Stimulated activated naive CD8-positive, alpha-beta T cell treated with anti-CD3 and anti-CD28 coated beads, Interleukin-15, amount 100 ng/mL, for 72 hours (primary cell): Measurements from ENCODE around the gene RTBDN.

Experiments
- ATAC-seq: fragments of 150-1000 bp; cut with Tn5 transposase; 2 replicates; pipeline ENCODE4 v1.10.0; 2021; ENCODE audit warnings: mild to moderate bottlenecking, moderate library complexity
- DNase-seq, 2 donors: peaks; one replicate each; pipeline ENCODE4 v3.0.0; 2021 to 2022
- H3K27ac Mint-ChIP-seq, 2 donors: one replicate each; pipeline ENCODE4 v1.8.0; 2022; ENCODE audit warnings: mild to moderate bottlenecking in 2 of 2, mixed read lengths in 2 of 2, moderate library complexity in 2 of 2
- H3K27me3 Mint-ChIP-seq: one replicate; pipeline ENCODE4 v1.8.0; 2022; ENCODE audit warnings: mixed read lengths
- H3K4me1 Mint-ChIP-seq: one replicate; pipeline ENCODE4 v1.8.0; 2022; ENCODE audit warnings: mild to moderate bottlenecking, mixed read lengths
- H3K4me3 Mint-ChIP-seq, 2 donors: one replicate each; pipeline ENCODE4 v1.8.0; 2022; ENCODE audit warnings: mild to moderate bottlenecking in 2 of 2, mixed read lengths in 2 of 2, moderate library complexity in 1 of 2
- H3K9me3 Mint-ChIP-seq, 2 donors: one replicate each; pipeline ENCODE4 v1.8.0; 2022; ENCODE audit warnings: mixed read lengths in 2 of 2

The RTBDN gene

GRCh38 chr19:12834566-12834943, at the start of gene RTBDN:
Gene RTBDN (minus strand): TSS chr19:12834579. CDS start chr19:12829979, 4,600 bp downstream.
- peaks cover 0 to 4% of the 10 kb centered on the region in 2 donors for H3K9me3 Mint-ChIP-seq
- no peak for ATAC-seq
- peaks cover 95% of the 10 kb centered on the region for H3K27me3 Mint-ChIP-seq
- DNase-seq, result no peak
- H3K4me1 Mint-ChIP-seq, result peaks cover 47% of the 10 kb centered on the region
- H3K27ac Mint-ChIP-seq, result no peak within 1 kb of the TSS
- H3K4me3 Mint-ChIP-seq, result peak within 1 kb of the TSS; percentile 46 to 63

DNA sequence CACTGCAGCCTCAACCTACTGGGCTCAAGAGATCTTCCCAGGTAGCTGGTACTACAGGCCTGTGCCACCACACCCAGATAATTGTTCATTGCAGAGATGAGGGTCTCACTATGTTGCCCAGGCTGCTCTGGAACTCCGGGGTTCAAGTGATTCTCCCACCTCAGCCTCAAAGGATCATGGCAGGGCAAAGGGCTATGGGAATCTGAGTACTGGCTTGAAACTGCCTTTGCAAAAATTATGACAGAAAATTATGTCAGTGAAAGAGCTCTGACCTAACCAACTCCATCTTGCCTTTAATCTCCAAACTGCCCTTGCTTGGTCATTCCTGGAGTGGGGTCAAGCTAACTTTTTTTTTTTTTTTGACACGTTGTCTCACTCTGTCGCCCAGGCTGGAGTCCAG, 48.2 kb upstream of the RTBDN start:
- Mint-ChIP-seq H3K27ac (peak overlapping the region in 1 of 2 donors; percentile 86), H3K9me3 (peaks cover 0 to 8% of the 10 kb centered on the region in 2 donors), H3K4me3 (peak overlapping the region; percentile 91 to 92), H3K4me1 (peaks cover 53% of the 10 kb centered on the region), H3K27me3 (no peaks in the 10 kb centered on the region)
- DNase-seq, result no peak
- no peak for ATAC-seq

- DNase-seq, result peak; percentile 83 to 91
- Mint-ChIP-seq H3K27ac (peak within 1 kb of the TSS; percentile 86 to 88), H3K27me3 (no peaks in the 10 kb centered on the region), H3K9me3 (peaks cover 0 to 8% of the 10 kb centered on the region in 2 donors), H3K4me1 (peaks cover 48% of the 10 kb centered on the region), H3K4me3 (peak within 1 kb of the TSS; percentile 91 to 92)
- peak; percentile 74 for ATAC-seq
Measured at GRCh38 chr19:12881172-12881808, 46.9 kb upstream of the RTBDN start, which contains the start of gene DNASE2. Gene DNASE2 (minus strand): TSS chr19:12881449. CDS start chr19:12881375, 74 bp downstream.

DNA sequence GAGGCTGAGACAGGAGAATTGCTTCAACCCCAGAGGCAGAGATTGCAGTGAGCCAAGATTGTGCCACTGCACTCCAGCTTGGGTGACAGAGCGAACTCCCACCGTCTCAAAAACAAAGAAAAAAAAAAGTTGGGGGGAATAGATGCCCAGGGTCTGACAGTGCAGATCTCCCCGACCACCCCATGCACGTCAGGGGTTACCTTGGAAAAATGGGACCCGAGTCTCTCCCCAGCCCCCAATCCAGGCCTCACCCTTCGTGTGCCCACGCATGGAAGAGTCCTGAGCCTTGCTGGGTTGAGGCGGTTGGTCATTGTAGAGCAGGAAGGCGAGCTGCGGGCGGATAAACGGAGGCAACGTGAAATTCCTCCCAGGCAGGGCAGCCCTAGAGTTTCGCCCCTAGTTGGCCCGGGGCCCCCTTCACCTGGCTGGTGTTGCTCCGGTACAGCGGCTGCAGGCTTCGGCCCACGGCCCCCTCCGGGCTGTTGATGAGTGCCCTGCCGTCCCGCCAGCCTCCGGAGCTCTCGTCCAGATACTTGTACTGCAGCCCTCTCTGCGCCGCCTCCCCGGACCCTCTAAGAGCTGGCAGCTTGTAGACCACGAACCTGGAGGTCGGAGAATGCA, 46.3 kb upstream of the RTBDN start:
- Mint-ChIP-seq H3K27ac (peak overlapping the region; percentile 72), H3K4me1 (peaks cover 45% of the 10 kb centered on the region), H3K27me3 (no peaks in the 10 kb centered on the region), H3K4me3 (peak overlapping the region; percentile 91 to 92), H3K9me3 (peaks cover 0 to 8% of the 10 kb centered on the region in 2 donors)
- DNase-seq (no peak), ATAC-seq (peak; percentile 0)

- ATAC-seq (no peak), DNase-seq (no peak)
- Mint-ChIP-seq H3K4me3 (no peak overlapping the region), H3K9me3 (peaks cover 0 to 3% of the 10 kb centered on the region in 2 donors), H3K27ac (no peak overlapping the region), H3K27me3 (no peaks in the 10 kb centered on the region), H3K4me1 (peaks cover 16% of the 10 kb centered on the region)
Measured at GRCh38 chr19:12875086-12875485, 40.7 kb upstream of the RTBDN start.

DNA sequence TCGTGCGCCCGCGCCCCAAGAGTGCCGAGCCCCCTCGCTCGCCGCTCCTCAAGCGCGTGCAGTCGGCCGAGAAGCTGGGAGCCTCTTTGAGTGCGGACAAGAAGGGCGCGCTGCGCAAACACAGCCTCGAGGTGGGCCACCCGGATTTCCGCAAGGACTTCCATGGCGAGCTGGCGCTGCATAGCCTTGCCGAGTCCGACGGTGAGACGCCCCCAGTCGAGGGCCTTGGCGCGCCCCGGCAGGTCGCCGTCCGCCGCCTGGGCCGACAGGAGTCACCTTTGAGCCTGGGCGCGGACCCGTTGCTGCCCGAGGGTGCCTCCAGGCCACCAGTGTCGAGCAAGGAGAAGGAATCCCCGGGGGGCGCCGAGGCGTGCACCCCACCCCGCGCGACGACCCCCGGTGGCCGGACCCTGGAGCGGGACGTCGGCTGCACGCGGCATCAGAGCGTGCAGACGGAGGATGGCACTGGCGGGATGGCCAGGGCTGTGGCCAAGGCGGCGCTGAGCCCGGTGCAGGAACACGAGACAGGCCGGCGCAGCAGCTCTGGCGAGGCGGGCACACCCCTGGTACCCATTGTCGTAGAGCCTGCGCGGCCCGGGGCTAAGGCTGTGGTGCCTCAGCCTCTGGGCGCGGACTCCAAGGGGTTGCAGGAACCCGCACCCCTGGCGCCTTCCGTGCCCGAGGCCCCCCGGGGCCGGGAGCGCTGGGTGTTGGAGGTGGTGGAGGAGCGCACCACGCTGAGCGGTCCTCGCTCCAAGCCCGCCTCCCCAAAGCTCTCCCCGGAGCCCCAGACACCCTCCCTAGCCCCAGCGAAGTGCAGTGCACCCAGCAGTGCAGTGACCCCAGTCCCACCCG, 39.7 kb upstream of the RTBDN start:
- Mint-ChIP-seq H3K4me1 (peaks cover 9% of the 10 kb centered on the region), H3K9me3 (peaks cover 0 to 3% of the 10 kb centered on the region in 2 donors), H3K4me3 (no peak overlapping the region), H3K27me3 (no peaks in the 10 kb centered on the region), H3K27ac (peak overlapping the region in 1 of 2 donors; percentile 59)
- DNase-seq (no peak), ATAC-seq (peak; percentile 34)

- DNase-seq, result peak; percentile 57 to 66
- Mint-ChIP-seq H3K4me3 (peak overlapping the region; percentile 27 to 71), H3K9me3 (peaks cover 0 to 3% of the 10 kb centered on the region in 2 donors), H3K27ac (peak overlapping the region in 1 of 2 donors; percentile 59), H3K27me3 (no peaks in the 10 kb centered on the region), H3K4me1 (peaks cover 10% of the 10 kb centered on the region)
- peak; percentile 72 for ATAC-seq
Measured at GRCh38 chr19:12872941-12873890, 38.8 kb upstream of the RTBDN start.

DNA sequence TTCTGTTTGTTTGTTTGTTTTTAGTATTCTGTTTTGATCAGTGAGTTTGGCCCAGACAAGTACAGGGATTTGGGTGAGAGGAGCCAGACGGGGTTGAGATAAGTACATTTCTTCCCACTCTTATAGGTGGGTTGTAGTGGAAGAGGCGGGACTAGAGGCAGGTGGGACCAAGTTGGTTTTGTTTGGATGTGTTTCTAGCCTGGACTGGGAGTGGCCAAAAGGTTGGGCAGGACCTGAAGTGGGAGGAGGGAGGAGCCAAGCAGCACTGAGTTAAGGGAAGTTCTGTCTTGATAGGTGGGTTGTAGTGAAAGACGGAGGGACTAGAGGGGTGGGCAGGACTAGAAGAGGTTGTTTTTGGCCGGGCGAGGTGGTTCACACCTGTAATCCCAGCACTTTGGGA, 37.9 kb upstream of the RTBDN start:
- H3K4me1 Mint-ChIP-seq, result peaks cover 15% of the 10 kb centered on the region
- H3K4me3 Mint-ChIP-seq, result no peak overlapping the region
- peaks cover 0 to 3% of the 10 kb centered on the region in 2 donors for H3K9me3 Mint-ChIP-seq
- no peak for DNase-seq
- H3K27me3 Mint-ChIP-seq, result no peaks in the 10 kb centered on the region
- no peak for ATAC-seq
- H3K27ac Mint-ChIP-seq, result no peak overlapping the region

GRCh38 chr19:12871681-12872080, 37.3 kb upstream of the RTBDN start:
- H3K27ac Mint-ChIP-seq, result no peak overlapping the region
- peaks cover 21% of the 10 kb centered on the region for H3K4me1 Mint-ChIP-seq
- DNase-seq (no peak), ATAC-seq (no peak)
- peaks cover 0 to 3% of the 10 kb centered on the region in 2 donors for H3K9me3 Mint-ChIP-seq
- no peak overlapping the region for H3K4me3 Mint-ChIP-seq
- H3K27me3 Mint-ChIP-seq, result no peaks in the 10 kb centered on the region

DNA sequence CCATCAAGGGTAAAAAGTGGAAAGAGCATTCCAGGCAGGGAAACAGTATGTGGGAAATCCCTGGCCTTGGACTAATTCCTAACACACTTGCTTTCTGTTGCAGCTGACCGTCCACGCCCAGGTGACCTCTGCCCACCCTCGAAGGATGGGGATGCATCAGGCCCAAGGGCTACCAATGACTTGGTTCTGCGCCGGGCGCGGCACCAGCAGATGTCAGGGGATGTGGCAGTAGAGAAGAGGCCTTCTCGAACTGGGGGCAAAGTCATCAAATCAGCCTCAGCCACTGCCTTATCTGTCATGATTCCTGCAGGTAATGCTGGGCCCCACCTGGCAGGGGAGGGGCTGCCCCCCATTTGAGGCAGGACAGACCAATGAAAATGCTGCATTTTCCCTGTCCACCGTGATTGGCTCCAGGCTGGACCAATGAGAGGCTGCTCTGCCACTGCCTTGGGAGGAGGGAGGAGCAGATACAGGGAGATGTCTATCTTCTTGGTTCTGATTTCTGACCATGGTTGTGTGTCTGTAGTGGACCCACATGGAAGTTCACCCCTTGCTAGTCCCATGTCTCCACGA, 34.2 kb upstream of the RTBDN start:
- Mint-ChIP-seq H3K4me3 (peak overlapping the region in 1 of 2 donors; percentile 18), H3K27me3 (peaks cover 12% of the 10 kb centered on the region), H3K27ac (no peak overlapping the region), H3K9me3 (peaks cover 0 to 3% of the 10 kb centered on the region in 2 donors), H3K4me1 (peaks cover 27% of the 10 kb centered on the region)
- ATAC-seq, result no peak
- DNase-seq, result peak in 1 of 2 donors; percentile 36

GRCh38 chr19:12867120-12868099, 33.0 kb upstream of the RTBDN start:
- Mint-ChIP-seq H3K9me3 (peaks cover 0 to 3% of the 10 kb centered on the region in 2 donors), H3K4me3 (peak overlapping the region; percentile 80 to 90), H3K27ac (peak overlapping the region; percentile 24 to 45), H3K4me1 (peaks cover 27% of the 10 kb centered on the region), H3K27me3 (peaks cover 12% of the 10 kb centered on the region)
- DNase-seq (peak; percentile 84 to 86), ATAC-seq (peak; percentile 88)

DNA sequence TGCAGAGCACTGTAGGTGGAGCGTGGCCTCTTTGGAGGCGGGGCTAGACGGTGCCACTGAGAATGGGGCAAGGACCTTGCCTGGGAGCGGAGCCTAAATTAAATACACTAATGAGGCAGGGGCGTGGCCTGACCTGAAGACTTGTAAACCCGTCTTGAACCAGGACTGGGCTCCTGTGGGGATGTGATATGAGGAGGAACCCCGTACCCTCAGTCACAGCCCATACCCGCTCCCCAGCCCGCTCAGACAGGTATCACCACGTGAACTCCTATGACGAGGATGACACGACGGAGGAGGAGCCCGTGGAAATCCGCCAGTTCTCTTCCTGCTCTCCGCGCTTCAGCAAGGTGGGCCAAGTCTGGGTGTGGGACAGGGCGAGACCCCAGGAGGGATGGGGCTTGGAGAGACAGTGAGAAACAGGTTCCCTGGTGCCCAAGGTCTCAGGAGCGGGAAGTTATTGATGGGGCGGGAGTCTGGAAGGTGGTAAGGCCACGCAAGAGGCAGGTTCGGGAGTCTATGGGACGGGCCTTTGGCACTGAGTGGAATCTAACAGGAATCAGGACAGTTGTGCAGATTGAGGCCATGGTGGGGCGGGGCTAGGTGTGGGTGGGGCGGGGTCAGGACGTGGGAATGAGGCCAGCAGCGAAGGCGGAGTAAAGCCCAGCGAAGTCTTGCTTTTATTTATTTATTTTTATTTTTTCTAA, 32.2 kb upstream of the RTBDN start:
- peaks cover 12% of the 10 kb centered on the region for H3K27me3 Mint-ChIP-seq
- H3K27ac Mint-ChIP-seq, result peak overlapping the region in 1 of 2 donors; percentile 80
- H3K4me3 Mint-ChIP-seq, result peak overlapping the region; percentile 80 to 90
- DNase-seq (no peak), ATAC-seq (no peak)
- H3K4me1 Mint-ChIP-seq, result peaks cover 27% of the 10 kb centered on the region
- H3K9me3 Mint-ChIP-seq, result no peaks in the 10 kb centered on the region
